SU-DHL-6 (cell line): Measurements from ENCODE around the gene HPD.

Experiments
- CTCF ChIP-seq: fragments of 200-600 bp; sonication (generic); IDR thresholded peaks from one replicate; pipeline ENCODE4 v1.5.1; 2017; ENCODE audit warnings: antibody characterized with exemption, mild to moderate bottlenecking, low read length, moderate library complexity; ENCODE audit not compliant: insufficient read depth, poor library complexity, severe bottlenecking
- EZH2phosphoT487 ChIP-seq: fragments of 200-600 bp; sonication (generic), shearing (Covaris generic); conservative IDR thresholded peaks from 2 replicates; pipeline ENCODE4 v1.6.1; 2018; ENCODE audit warnings: mild to moderate bottlenecking, antibody characterized with exemption, low read length, moderate library complexity, mixed read lengths

GRCh38 chr12:121860257-121860656 lies 1.6 kb upstream of the HPD start:
- TF ChIP-seq CTCF, result no peak
- TF ChIP-seq EZH2phosphoT487, result no peak
